ENCODE measurements around the gene CADPS. TPM values are rescaled to one million over a fixed set of nuclear protein-coding genes. Genes with fewer than 3 reads are reported as not detected.

CADPS gene
- total RNA-seq, 1 experiment from 2014 or later, result not detected

GRCh38 chr3:62601238-62602070, 273.8 kb downstream of the CADPS start:
- peak; percentile 75 for DNase-seq
- BruUV-seq (replicated peaks), result no TSS peak
- no peak for TF ChIP-seq EZH2phosphoT487 (IDR thresholded peaks at IDR 0.05; ENCODE audit: borderline replicate concordance, low read length)
- TF ChIP-seq EZH2 (IDR thresholded peaks at IDR 0.05; ENCODE audit: low read length, unreplicated experiment), result no peak
- TF ChIP-seq CTCF (conservative IDR thresholded peaks at IDR 0.05; ENCODE audit: low read depth, low read length), result no peak
- 0 out of 2 replicates have a peak overlapping the region, but pooled peaks have one; percentile 11 for H3K4me2 ChIP-seq (ENCODE audit: low read length)
- H3K27ac ChIP-seq (ENCODE audit: low read length), result peak overlapping the region; percentile 45
- ATAC-seq, result peak; percentile 62
- intact Hi-C loops (cut with micrococcal nuclease), result loop anchor here (5.0 to 10.0 kb wide), 2 partner anchors 39 to 1667 kb away; no protein-coding TSS in a partner anchor
- no peaks in the 10 kb centered on the region for H3K79me2 ChIP-seq (ENCODE audit: low read length)
- 0 out of 2 replicates have a peak overlapping the region, but pooled peaks have one; percentile 10 for H2AFZ ChIP-seq (ENCODE audit: low read length)
- no peaks in the 10 kb centered on the region for H3K27me3 ChIP-seq (ENCODE audit: low read length)
- ChIA-PET CTCF (no interaction called here), POLR2A (ENCODE audit: unreplicated experiment) (no interaction called here)
- H3K4me3 ChIP-seq (ENCODE audit: low read length), result no peak overlapping the region
- H3F3A ChIP-seq (ENCODE audit: low read length, unreplicated experiment), result no peaks in the 10 kb centered on the region
- H3K9me2 ChIP-seq (replicated peaks; ENCODE audit: low read length), result no peaks in the 10 kb centered on the region
- H3K9ac ChIP-seq (ENCODE audit: low read length), result no peak overlapping the region
- no peaks in the 10 kb centered on the region for H4K20me1 ChIP-seq (ENCODE audit: low read length)
- peaks cover 41% of the 10 kb centered on the region for H3K4me1 ChIP-seq (ENCODE audit: insufficient read depth, low read length)
- no peaks in the 10 kb centered on the region for H3K36me3 ChIP-seq (ENCODE audit: low read depth, low read length)
- H3K9me3 ChIP-seq (ENCODE audit: low read length), result no peaks in the 10 kb centered on the region

GRCh38 chr3:62600033-62600432, 275.2 kb downstream of the CADPS start:
- intact Hi-C loops (cut with micrococcal nuclease), result loop anchor here (5.0 to 10.0 kb wide), 2 partner anchors 38 to 1665 kb away; no protein-coding TSS in a partner anchor
- H3F3A ChIP-seq (ENCODE audit: low read length, unreplicated experiment), result no peaks in the 10 kb centered on the region
- ChIA-PET POLR2A (ENCODE audit: unreplicated experiment) (no interaction called here), CTCF (no interaction called here)
- ATAC-seq (no peak), DNase-seq (no peak)
- peaks cover 36% of the 10 kb centered on the region for H3K4me1 ChIP-seq (ENCODE audit: insufficient read depth, low read length)
- no peaks in the 10 kb centered on the region for H3K36me3 ChIP-seq (ENCODE audit: low read depth, low read length)
- no peak overlapping the region for H3K4me2 ChIP-seq (ENCODE audit: low read length)
- no peaks in the 10 kb centered on the region for H3K27me3 ChIP-seq (ENCODE audit: low read length)
- no peaks in the 10 kb centered on the region for H3K9me3 ChIP-seq (ENCODE audit: low read length)
- TF ChIP-seq CTCF (conservative IDR thresholded peaks at IDR 0.05; ENCODE audit: low read depth, low read length) (no peak), EZH2 (IDR thresholded peaks at IDR 0.05; ENCODE audit: low read length, unreplicated experiment) (no peak)
- no peaks in the 10 kb centered on the region for H4K20me1 ChIP-seq (ENCODE audit: low read length)
- H3K79me2 ChIP-seq (ENCODE audit: low read length), result no peaks in the 10 kb centered on the region
- no peaks in the 10 kb centered on the region for H3K9me2 ChIP-seq (replicated peaks; ENCODE audit: low read length)
- no peak overlapping the region for H3K4me3 ChIP-seq (ENCODE audit: low read length)
- no peak overlapping the region for H3K27ac ChIP-seq (ENCODE audit: low read length)
- no peak overlapping the region for H3K9ac ChIP-seq (ENCODE audit: low read length)
- no TSS peak for BruUV-seq (replicated peaks)
- H2AFZ ChIP-seq (ENCODE audit: low read length), result no peak overlapping the region

GRCh38 chr3:62597491-62597890, 277.7 kb downstream of the CADPS start:
- no peak for TF ChIP-seq EZH2phosphoT487 (IDR thresholded peaks at IDR 0.05; ENCODE audit: borderline replicate concordance, low read length)
- TF ChIP-seq EZH2 (IDR thresholded peaks at IDR 0.05; ENCODE audit: low read length, unreplicated experiment), result no peak
- ChIA-PET CTCF (interaction anchor here (0.5 kb wide), 1 partner anchor 1237 kb away, joined by 6 read pairs; no protein-coding TSS in a partner anchor), POLR2A (ENCODE audit: unreplicated experiment) (no interaction called here)
- no peaks in the 10 kb centered on the region for H3K9me3 ChIP-seq (ENCODE audit: low read length)
- H3K4me1 ChIP-seq (ENCODE audit: insufficient read depth, low read length), result peaks cover 14% of the 10 kb centered on the region
- intact Hi-C loops (cut with micrococcal nuclease), result no loop called here
- no peaks in the 10 kb centered on the region for H3K9me2 ChIP-seq (replicated peaks; ENCODE audit: low read length)
- H3K4me2 ChIP-seq (ENCODE audit: low read length), result no peak overlapping the region
- no peak for ATAC-seq
- H3K9ac ChIP-seq (ENCODE audit: low read length), result no peak overlapping the region
- H3K36me3 ChIP-seq (ENCODE audit: low read depth, low read length), result no peaks in the 10 kb centered on the region
- H3K27ac ChIP-seq (ENCODE audit: low read length), result no peak overlapping the region
- no peaks in the 10 kb centered on the region for H3K79me2 ChIP-seq (ENCODE audit: low read length)
- H3F3A ChIP-seq (ENCODE audit: low read length, unreplicated experiment), result no peaks in the 10 kb centered on the region
- no peaks in the 10 kb centered on the region for H3K27me3 ChIP-seq (ENCODE audit: low read length)
- no peaks in the 10 kb centered on the region for H4K20me1 ChIP-seq (ENCODE audit: low read length)
- no TSS peak for BruUV-seq (replicated peaks)
- H2AFZ ChIP-seq (ENCODE audit: low read length), result no peak overlapping the region
- no peak for DNase-seq
- H3K4me3 ChIP-seq (ENCODE audit: low read length), result no peak overlapping the region
